SH-SY5Y (cell line): ENCODE data around the gene DOCK4.

Experiments used
- GATA2 ChIP-seq: IDR thresholded peaks from 2 replicates; pipeline ENCODE4 v1.6.1; 2011; ENCODE audit warnings: mild to moderate bottlenecking, low read depth, low read length
- GATA3 ChIP-seq: IDR thresholded peaks from 2 replicates; pipeline ENCODE4 v1.6.1; 2011; ENCODE audit warnings: low read depth, mild to moderate bottlenecking, low read length, moderate library complexity

- TF ChIP-seq GATA3 (no peak), GATA2 (no peak)
These were observed 418.5 kb downstream of the DOCK4 start for GRCh38 chr7:111787741-111788140.
